H1 (cell line): ENCODE results near the gene ZBED4. TPM values are rescaled to one million over a fixed set of nuclear protein-coding genes. Genes with fewer than 3 reads are reported as not detected.

Source experiments
- CTCF ChIA-PET: fragments of 300-600 bp; sonication (Branson Sonifier 250); formaldehyde crosslinking; loops from one replicate; lab custom pipeline; 2021; ENCODE audit not compliant: partially characterized antibody; lab: Charles Lee
- POLR2A ChIA-PET: fragments of 300-600 bp; sonication (Branson Sonifier 250); formaldehyde crosslinking; loops from one replicate; lab custom pipeline; 2021; ENCODE audit warnings: inconsistent platforms; ENCODE audit not compliant: partially characterized antibody; lab: Charles Lee
- DNase-seq, 2 experiments: peaks; one replicate each; pipeline versions ENCODE4 v3.0.0 to v3.0.0-alpha.2; 2010 to 2022; ENCODE audit warnings: low spot score in 2 of 2, low read depth in 1 of 2, mixed read lengths in 1 of 2
- FAIRE-seq: peaks from 2 replicates; lab custom pipeline; 2011; peaks lifted over from hg19 to GRCh38; lab: Jason Lieb, UNC
- H2AFZ ChIP-seq: 2 replicates; pipeline ENCODE4 v1.8.1; 2012; ENCODE audit warnings: low read length, inconsistent platforms
- H2AK5ac ChIP-seq: 2 replicates; pipeline ENCODE4 v1.6.1; 2013; ENCODE audit warnings: low read depth, low read length
- H2BK120ac ChIP-seq: replicated peaks from 2 replicates; pipeline ENCODE3; 2013; ENCODE audit warnings: low read depth, low read length, inconsistent platforms
- H2BK12ac ChIP-seq: 2 replicates; pipeline ENCODE4 v1.6.1; 2013; ENCODE audit warnings: low read depth, low read length
- H2BK15ac ChIP-seq: 2 replicates; pipeline ENCODE4 v1.6.1; 2013; ENCODE audit warnings: low read length
- H2BK20ac ChIP-seq: 2 replicates; pipeline ENCODE4 v1.6.1; 2013; ENCODE audit warnings: low read length
- H2BK5ac ChIP-seq: 2 replicates; pipeline ENCODE4 v1.6.1; 2013; ENCODE audit warnings: low read depth, low read length
- H3K14ac ChIP-seq: 2 replicates; pipeline ENCODE4 v1.6.1; 2013; ENCODE audit warnings: inconsistent platforms; ENCODE audit not compliant: insufficient read length
- H3K18ac ChIP-seq: 2 replicates; pipeline ENCODE4 v1.6.1; 2013; ENCODE audit warnings: low read length; ENCODE audit errors: extremely low read depth
- H3K23ac ChIP-seq: 2 replicates; pipeline ENCODE4 v1.6.1; 2013; ENCODE audit warnings: inconsistent platforms; ENCODE audit not compliant: insufficient read length
- H3K23me2 ChIP-seq: 2 replicates; pipeline ENCODE4 v1.6.1; 2013; ENCODE audit warnings: low read depth, low read length
- H3K27ac ChIP-seq: 2 replicates; pipeline ENCODE4 v1.6.1; 2011; ENCODE audit warnings: low read depth, low read length, inconsistent platforms
- H3K27me3 ChIP-seq, 4 experiments: replicated peaks in 1 of 4; 1 replicate in 1 of 4; 2 replicates in 3 of 4; pipeline versions ENCODE4 v1.6.1 to v1.8.1; 2011 to 2013; ENCODE audit warnings: low read length in 3 of 4, mild to moderate bottlenecking in 3 of 4, inconsistent platforms in 2 of 4, mixed read lengths in 2 of 4, moderate library complexity in 1 of 4; ENCODE audit not compliant: control insufficient read depth in 3 of 4, insufficient read depth in 3 of 4; ENCODE audit errors: extremely low read depth in 1 of 4
- H3K36me3 ChIP-seq, 4 experiments: 2 replicates each; pipeline versions ENCODE4 v1.6.1 to v1.8.1; 2011 to 2013; ENCODE audit warnings: mild to moderate bottlenecking in 4 of 4, low read length in 3 of 4, moderate library complexity in 2 of 4, control low read depth in 1 of 4, inconsistent platforms in 1 of 4; ENCODE audit not compliant: insufficient read depth in 4 of 4, control insufficient read depth in 2 of 4
- H3K4ac ChIP-seq: replicated peaks from 2 replicates; pipeline ENCODE3; 2013; ENCODE audit warnings: low read length, low read depth, mixed read lengths, inconsistent platforms; ENCODE audit not compliant: insufficient read length
- H3K4me1 ChIP-seq, 4 experiments: replicated peaks in 1 of 4; 1 replicate in 1 of 4; 2 replicates in 3 of 4; pipeline versions ENCODE4 v1.6.1 to v1.8.1; 2011 to 2013; ENCODE audit warnings: low read length in 3 of 4, inconsistent platforms in 2 of 4, mixed read lengths in 1 of 4; ENCODE audit not compliant: insufficient read depth in 4 of 4, control insufficient read depth in 3 of 4
- H3K4me2 ChIP-seq, 2 experiments: 2 replicates each; pipeline versions ENCODE4 v1.6.1 to v1.8.1; 2011 to 2013; ENCODE audit warnings: low read depth in 2 of 2, low read length in 2 of 2, control low read depth in 1 of 2, inconsistent platforms in 1 of 2, mild to moderate bottlenecking in 1 of 2; ENCODE audit not compliant: insufficient read depth in 1 of 2
- H3K4me3 ChIP-seq, 4 experiments: fragments of 200-600, 300-600 bp in 1 of 4; sonication (generic), shearing (Covaris generic), sonication (Bioruptor Twin) in 1 of 4; 2 replicates each; pipeline versions ENCODE4 v1.5.1 to v1.8.1; 2011 to 2016; ENCODE audit warnings: low read length in 4 of 4, low read depth in 3 of 4, control low read depth in 2 of 4, inconsistent platforms in 2 of 4, mild to moderate bottlenecking in 2 of 4, mixed read lengths in 1 of 4, moderate library complexity in 1 of 4; ENCODE audit not compliant: insufficient read depth in 2 of 4; ENCODE audit errors: extremely low read depth in 1 of 4
- H3K56ac ChIP-seq: replicated peaks from 2 replicates; pipeline ENCODE3; 2013; ENCODE audit warnings: low read depth, mild to moderate bottlenecking, mixed read lengths, low read length, inconsistent platforms; ENCODE audit not compliant: insufficient read length
- H3K79me1 ChIP-seq: 2 replicates; pipeline ENCODE4 v1.6.1; 2013; ENCODE audit warnings: low read depth, low read length, control low read depth
- H3K79me2 ChIP-seq, 2 experiments: 2 replicates each; pipeline versions ENCODE4 v1.6.1 to v1.8.1; 2012 to 2013; ENCODE audit warnings: low read length in 2 of 2, mild to moderate bottlenecking in 2 of 2, inconsistent platforms in 1 of 2; ENCODE audit not compliant: insufficient read depth in 2 of 2, control insufficient read depth in 1 of 2
- H3K9ac ChIP-seq, 4 experiments: replicated peaks in 1 of 4; 1 replicate in 1 of 4; 2 replicates in 3 of 4; pipeline versions ENCODE4 v1.6.1 to v1.8.1; 2011 to 2013; ENCODE audit warnings: low read depth in 3 of 4, low read length in 3 of 4, control low read depth in 2 of 4, mild to moderate bottlenecking in 2 of 4, moderate library complexity in 2 of 4, inconsistent platforms in 1 of 4; ENCODE audit errors: extremely low read depth in 1 of 4
- H3K9me3 ChIP-seq, 2 experiments: 2 replicates each; pipeline versions ENCODE4 v1.6.1 to v1.8.1; 2012 to 2013; ENCODE audit warnings: mild to moderate bottlenecking in 2 of 2, moderate library complexity in 2 of 2, control low read depth in 1 of 2, inconsistent platforms in 1 of 2, low read depth in 1 of 2, low read length in 1 of 2, mixed read lengths in 1 of 2; ENCODE audit not compliant: insufficient read depth in 2 of 2
- H4K20me1 ChIP-seq, 2 experiments: replicated peaks in 1 of 2; 2 replicates each; pipeline versions ENCODE3 to v1.8.1; 2011 to 2013; ENCODE audit warnings: inconsistent platforms in 2 of 2, low read length in 2 of 2, mild to moderate bottlenecking in 1 of 2; ENCODE audit not compliant: insufficient read depth in 2 of 2, control insufficient read depth in 1 of 2
- H4K5ac ChIP-seq: 2 replicates; pipeline ENCODE4 v1.6.1; 2013; ENCODE audit warnings: low read length, low read depth, mixed read lengths, inconsistent platforms; ENCODE audit not compliant: insufficient read length
- H4K8ac ChIP-seq: 2 replicates; pipeline ENCODE4 v1.8.0; 2013; ENCODE audit warnings: mild to moderate bottlenecking, moderate library complexity, low read length, inconsistent platforms; ENCODE audit not compliant: insufficient read depth; ENCODE audit errors: extremely low read depth
- H4K91ac ChIP-seq: replicated peaks from 2 replicates; pipeline ENCODE3; 2013; ENCODE audit warnings: low read length, mixed read lengths, inconsistent platforms; ENCODE audit not compliant: insufficient read length
- ATF3 ChIP-seq: IDR thresholded peaks from 2 replicates; pipeline ENCODE4 v1.6.1; 2011; ENCODE audit warnings: low read depth, mild to moderate bottlenecking, low read length; ENCODE audit not compliant: insufficient read depth
- BACH1 ChIP-seq: IDR thresholded peaks from 2 replicates; pipeline ENCODE4 v1.6.1; 2012; ENCODE audit warnings: low read length, improper control_type of control experiment
- HDAC2 ChIP-seq, 2 experiments: fragments of 300-600 bp in 1 of 2; sonication (generic) in 1 of 2; IDR thresholded peaks; 2 replicates each; pipeline ENCODE4 v1.6.1; 2011 to 2012; ENCODE audit warnings: low read depth in 2 of 2, low read length in 2 of 2, mild to moderate bottlenecking in 2 of 2, moderate library complexity in 2 of 2, borderline replicate concordance in 1 of 2, inconsistent platforms in 1 of 2
- MAX ChIP-seq: IDR thresholded peaks from 2 replicates; pipeline ENCODE4 v1.6.1; 2012; ENCODE audit warnings: inconsistent platforms
- PHF8 ChIP-seq: fragments of 200-600 bp; sonication (generic); conservative IDR thresholded peaks from 2 replicates; pipeline ENCODE4 v1.7.1; 2012; ENCODE audit warnings: low read depth, mild to moderate bottlenecking, inconsistent platforms, low read length, moderate library complexity
- POU5F1 ChIP-seq: IDR thresholded peaks from 2 replicates; pipeline ENCODE4 v1.6.1; 2011; ENCODE audit warnings: low read depth, mild to moderate bottlenecking, low read length, moderate library complexity
- SIRT6 ChIP-seq: IDR thresholded peaks from one replicate; pipeline ENCODE4 v1.7.1; 2012; ENCODE audit warnings: low read length, inconsistent platforms
- SP4 ChIP-seq: IDR thresholded peaks from 2 replicates; pipeline ENCODE4 v1.6.1; 2012; ENCODE audit warnings: low read length, inconsistent platforms
- TCF12 ChIP-seq: IDR thresholded peaks from 2 replicates; pipeline ENCODE4 v1.6.1; 2011; ENCODE audit warnings: low read depth, mild to moderate bottlenecking, low read length
- USF2 ChIP-seq: IDR thresholded peaks from 2 replicates; pipeline ENCODE4 v1.6.1; 2011; ENCODE audit warnings: low read length, improper control_type of control experiment
- WGBS, 2 experiments: shearing (Covaris generic) in 1 of 2; methylation state at CpG; one replicate each; pipeline versions ENCODE4 v1.1.6 to v1.1.7; 2013 to 2015; ENCODE audit warnings: low lambda C conversion rate in 2 of 2, mixed read lengths in 2 of 2, inconsistent platforms in 1 of 2, low coverage in 1 of 2, missing lambda C conversion rate in 1 of 2; ENCODE audit not compliant: insufficient replicate concordance in 2 of 2, insufficient coverage in 1 of 2, insufficient read length in 1 of 2; ENCODE audit errors: extremely low coverage in 1 of 2, missing lambda C conversion rate in 1 of 2; 5-methylcytosine and 5-hydroxymethylcytosine counted together
- polyA plus RNA-seq, 7 experiments: library from polyadenylated mRNA; depleted of rRNA in 3 of 7; stranded (reverse) in 5 of 7; unstranded in 2 of 7; fragments of >200 nt in 5 of 7; fragments of 200-250 nt in 2 of 7; gene quantifications; 1 replicate in 5 of 7; 2 replicates in 1 of 7; 4 replicates in 1 of 7; pipeline versions ENCODE4 v1.2.1 to v1.2.3, GENCODE V29; 2011 to 2013; ENCODE audit warnings: missing spikeins in 2 of 7, mixed read lengths in 2 of 7
- total RNA-seq: library from RNA; stranded (reverse); fragmentation: NEBNext Ultra II Directional; extraction: Animal tissue kit (Norgen Biotek cat#: 25700); gene quantifications from 2 replicates; pipeline ENCODE4 v1.2.1, GENCODE V29; 2021

Gene ZBED4
- total and polyA plus RNA-seq, 2 of the 8 experiments (the other 6 are each of a cell fraction or from before 2014, with no cell fraction given): 11.0 to 28.3 TPM

- Histone ChIP-seq H2BK12ac (no peak overlapping the region), H3K36me3 (no peaks in the 10 kb centered on the region; a peak in 2 of 8 replicates), H3K4me1 (peaks cover 0 to 3% (median 0%) of the 10 kb centered on the region in 4 experiments; a peak in 2 of 7 replicates), H2BK120ac (no peak overlapping the region), H2BK15ac (no peak overlapping the region), H3K9me3 (no peaks in the 10 kb centered on the region), H3K4ac (no peak overlapping the region), H4K91ac (no peak overlapping the region), H3K23ac (no peak overlapping the region), H3K27ac (no peak overlapping the region), H4K8ac (no peak overlapping the region; the same call in 1 of the 2 replicates), H3K79me1 (no peaks in the 10 kb centered on the region; the same call in 1 of the 2 replicates), H3K56ac (no peak overlapping the region), H3K79me2 (no peaks in the 10 kb centered on the region), H2BK20ac (no peak overlapping the region), H3K9ac (no peak overlapping the region), H4K5ac (no peak overlapping the region), H2AFZ (no peak overlapping the region), H4K20me1 (peaks cover 2 to 4% of the 10 kb centered on the region in 2 experiments), H3K4me2 (no peak overlapping the region), H3K27me3 (peaks cover 0 to 12% (median 10%) of the 10 kb centered on the region in 4 experiments; a peak in 6 of 7 replicates), H2BK5ac (no peak overlapping the region), H3K18ac (no peak overlapping the region), H3K14ac (no peak overlapping the region), H2AK5ac (no peak overlapping the region), H3K4me3 (no peak overlapping the region), H3K23me2 (peaks cover 3% of the 10 kb centered on the region; the same call in 1 of the 2 replicates)
- CTCF ChIA-PET: interaction anchor here (1.0 to 1.6 kb wide), 2 partner anchors 103 to 110 kb away, joined by 3 to 4 read pairs; no protein-coding TSS in a partner anchor
- DNase-seq (no peak), FAIRE-seq (no peak)
- TF ChIP-seq BACH1 (no peak), HDAC2 (IDR thresholded peaks at IDR 0.05; ENCODE audit: borderline replicate concordance in 1 of 2, low read depth in 2 of 2, low read length in 2 of 2) (no peak), TCF12 (no peak), SP4 (no peak), ATF3 (no peak), MAX (no peak), SIRT6 (no peak), POU5F1 (no peak), USF2 (no peak), PHF8 (no peak)
- POLR2A ChIA-PET: no interaction called here
- WGBS, 2 experiments: 79% methylated on average over 16 of the region's 18 CpGs; no CpG with 5 or more reads in 1 of the 2 experiments
These were observed 73.3 kb downstream of the ZBED4 start for GRCh38 chr22:49926916-49927315.
